Stimulated activated CD8-positive, alpha-beta memory T cell treated with anti-CD3 and anti-CD28 coated beads, Interleukin-15, amount 100 ng/mL, for 1 hour (primary cell): Measurements from ENCODE around the gene PLA2G4B.

Source experiments
- DNase-seq: peaks from one replicate; pipeline ENCODE4 v3.0.0-alpha.2; 2020; ENCODE audit warnings: low read depth

The PLA2G4B gene

GRCh38 chr15:41871175-41871905 is 32.7 kb downstream of the PLA2G4B start:
- DNase-seq, result no peak

- DNase-seq, result no peak
Observed at GRCh38 chr15:41872166-41872747, 33.6 kb downstream of the PLA2G4B start.

- DNase-seq, result no peak
Observed at GRCh38 chr15:41873711-41874110, 35.1 kb downstream of the PLA2G4B start.

GRCh38 chr15:41874736-41875135 is 36.1 kb downstream of the PLA2G4B start:
- no peak for DNase-seq

GRCh38 chr15:41876007-41876406 is 37.4 kb downstream of the PLA2G4B start:
- DNase-seq, result no peak

- DNase-seq, result no peak
Observed at GRCh38 chr15:41876689-41877088, 38.0 kb downstream of the PLA2G4B start.

- DNase-seq, result no peak
Observed at GRCh38 chr15:41877631-41878354, 39.1 kb downstream of the PLA2G4B start.

GRCh38 chr15:41878355-41878699 is 39.7 kb downstream of the PLA2G4B start:
- no peak for DNase-seq

- no peak for DNase-seq
Observed at GRCh38 chr15:41879321-41879845, 40.7 kb downstream of the PLA2G4B start.

- DNase-seq, result no peak
Observed at GRCh38 chr15:41880156-41880877, 41.7 kb downstream of the PLA2G4B start.

GRCh38 chr15:41881086-41881485 is 42.4 kb downstream of the PLA2G4B start:
- DNase-seq, result no peak

GRCh38 chr15:41881550-41881919 is 42.9 kb downstream of the PLA2G4B start:
- DNase-seq, result no peak

- DNase-seq, result no peak
Observed at GRCh38 chr15:41881920-41882688, 43.5 kb downstream of the PLA2G4B start.

- DNase-seq, result no peak
Observed at GRCh38 chr15:41882689-41883483, 44.2 kb downstream of the PLA2G4B start.

GRCh38 chr15:41883484-41883825 is 44.8 kb downstream of the PLA2G4B start:
- DNase-seq, result no peak

GRCh38 chr15:41884458-41884857 is 45.8 kb downstream of the PLA2G4B start:
- DNase-seq, result no peak

GRCh38 chr15:41885321-41885720 is 46.7 kb downstream of the PLA2G4B start:
- no peak for DNase-seq

GRCh38 chr15:41885841-41886240 is 47.2 kb downstream of the PLA2G4B start:
- no peak for DNase-seq

- no peak for DNase-seq
Observed at GRCh38 chr15:41886741-41887140, 48.1 kb downstream of the PLA2G4B start.

GRCh38 chr15:41887161-41887560 is 48.5 kb downstream of the PLA2G4B start:
- DNase-seq, result no peak

GRCh38 chr15:41887893-41888292 is 49.2 kb downstream of the PLA2G4B start:
- DNase-seq, result no peak
